DOHH2 (cell line): ENCODE data around the gene WDR76.
A peak's percentile ranks its signal among the peaks of the same experiment; 100 is the strongest.

Experiments used
- H3F3A ChIP-seq: fragments of 200-600 bp; sonication (generic), shearing (Covaris generic); 2 replicates; pipeline ENCODE4 v1.6.0; 2016; ENCODE audit warnings: antibody characterized with exemption, mild to moderate bottlenecking; ENCODE audit not compliant: control insufficient read depth, insufficient read depth
- H3K27ac ChIP-seq: fragments of 200-600 bp; sonication (generic); 2 replicates; pipeline ENCODE4 v1.5.1; 2014; ENCODE audit warnings: low read depth, mild to moderate bottlenecking, low read length, moderate library complexity
- H3K27me3 ChIP-seq: fragments of 200-600 bp; sonication (generic); 2 replicates; pipeline ENCODE4 v1.6.1; 2014; ENCODE audit warnings: mild to moderate bottlenecking, low read length, mixed read lengths; ENCODE audit not compliant: control insufficient read depth
- H3K36me3 ChIP-seq: fragments of 200-600 bp; sonication (generic); 2 replicates; pipeline ENCODE4 v1.6.1; 2014; ENCODE audit warnings: mild to moderate bottlenecking, low read length, moderate library complexity, mixed read lengths; ENCODE audit not compliant: control insufficient read depth
- H3K4me1 ChIP-seq: fragments of 200-600 bp; sonication (generic); 2 replicates; pipeline ENCODE4 v1.6.1; 2014; ENCODE audit warnings: mild to moderate bottlenecking, low read length, mixed read lengths; ENCODE audit not compliant: control insufficient read depth
- H3K4me2 ChIP-seq: fragments of 200-600 bp; sonication (generic); 2 replicates; pipeline ENCODE4 v1.6.0; 2014; ENCODE audit warnings: mild to moderate bottlenecking, low read length, moderate library complexity
- H3K4me3 ChIP-seq: fragments of 200-600 bp; sonication (generic); 2 replicates; pipeline ENCODE4 v1.5.1; 2014; ENCODE audit warnings: mild to moderate bottlenecking, low read length, mixed read lengths
- H3K79me2 ChIP-seq: fragments of 200-600 bp; sonication (generic); 2 replicates; pipeline ENCODE4 v1.6.1; 2014; ENCODE audit warnings: mild to moderate bottlenecking, low read length, mixed read lengths; ENCODE audit not compliant: control insufficient read depth
- H3K9me2 ChIP-seq: fragments of 200-600 bp; sonication (generic); replicated peaks from 2 replicates; pipeline ENCODE4 v1.6.1; 2014; ENCODE audit warnings: mild to moderate bottlenecking, low read length, mixed read lengths; ENCODE audit not compliant: control insufficient read depth
- H3K9me3 ChIP-seq: fragments of 200-600 bp; sonication (generic); 2 replicates; pipeline ENCODE4 v1.6.1; 2014; ENCODE audit warnings: antibody characterized with exemption, low read length, mixed read lengths; ENCODE audit not compliant: control insufficient read depth, insufficient read depth
- H4K20me1 ChIP-seq: fragments of 200-600 bp; sonication (generic); 2 replicates; pipeline ENCODE4 v1.6.0; 2014; ENCODE audit warnings: low read depth, mild to moderate bottlenecking, antibody characterized with exemption, low read length, moderate library complexity; ENCODE audit not compliant: control insufficient read depth, insufficient read depth
- EZH2phosphoT487 ChIP-seq: fragments of 200-600 bp; sonication (generic); IDR thresholded peaks from 2 replicates; pipeline ENCODE4 v1.6.1; 2017; ENCODE audit warnings: borderline replicate concordance, mild to moderate bottlenecking, antibody characterized with exemption, low read length, moderate library complexity, mixed read lengths
- TF ChIP-seq, protein P1 (sequence below): fragments of 200-600 bp; sonication (generic); IDR thresholded peaks from one replicate; pipeline ENCODE4 v1.5.1; 2014; ENCODE audit warnings: antibody characterized with exemption, mild to moderate bottlenecking, low read depth, low read length; ENCODE audit not compliant: poor library complexity, severe bottlenecking

Gene WDR76

GRCh38 chr15:43880406-43881194, 53.8 kb downstream of the WDR76 start:
- TF ChIP-seq, protein P1, sequence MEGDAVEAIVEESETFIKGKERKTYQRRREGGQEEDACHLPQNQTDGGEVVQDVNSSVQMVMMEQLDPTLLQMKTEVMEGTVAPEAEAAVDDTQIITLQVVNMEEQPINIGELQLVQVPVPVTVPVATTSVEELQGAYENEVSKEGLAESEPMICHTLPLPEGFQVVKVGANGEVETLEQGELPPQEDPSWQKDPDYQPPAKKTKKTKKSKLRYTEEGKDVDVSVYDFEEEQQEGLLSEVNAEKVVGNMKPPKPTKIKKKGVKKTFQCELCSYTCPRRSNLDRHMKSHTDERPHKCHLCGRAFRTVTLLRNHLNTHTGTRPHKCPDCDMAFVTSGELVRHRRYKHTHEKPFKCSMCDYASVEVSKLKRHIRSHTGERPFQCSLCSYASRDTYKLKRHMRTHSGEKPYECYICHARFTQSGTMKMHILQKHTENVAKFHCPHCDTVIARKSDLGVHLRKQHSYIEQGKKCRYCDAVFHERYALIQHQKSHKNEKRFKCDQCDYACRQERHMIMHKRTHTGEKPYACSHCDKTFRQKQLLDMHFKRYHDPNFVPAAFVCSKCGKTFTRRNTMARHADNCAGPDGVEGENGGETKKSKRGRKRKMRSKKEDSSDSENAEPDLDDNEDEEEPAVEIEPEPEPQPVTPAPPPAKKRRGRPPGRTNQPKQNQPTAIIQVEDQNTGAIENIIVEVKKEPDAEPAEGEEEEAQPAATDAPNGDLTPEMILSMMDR: no peak
- TF ChIP-seq EZH2phosphoT487: no peak
- peaks cover 39% of the 10 kb centered on the region for H3F3A ChIP-seq
- no peak overlapping the region for H3K4me2 ChIP-seq
- no peaks in the 10 kb centered on the region for H3K27me3 ChIP-seq
- H3K9me3 ChIP-seq: no peaks in the 10 kb centered on the region
- no peak overlapping the region for H3K4me3 ChIP-seq
- no peak overlapping the region for H3K27ac ChIP-seq
- peaks cover 95% of the 10 kb centered on the region for H3K36me3 ChIP-seq
- no peaks in the 10 kb centered on the region for H3K79me2 ChIP-seq
- no peaks in the 10 kb centered on the region for H3K9me2 ChIP-seq
- H4K20me1 ChIP-seq: peaks cover 14% of the 10 kb centered on the region; the same call in 1 of the 2 replicates
- no peaks in the 10 kb centered on the region for H3K4me1 ChIP-seq

DNA sequence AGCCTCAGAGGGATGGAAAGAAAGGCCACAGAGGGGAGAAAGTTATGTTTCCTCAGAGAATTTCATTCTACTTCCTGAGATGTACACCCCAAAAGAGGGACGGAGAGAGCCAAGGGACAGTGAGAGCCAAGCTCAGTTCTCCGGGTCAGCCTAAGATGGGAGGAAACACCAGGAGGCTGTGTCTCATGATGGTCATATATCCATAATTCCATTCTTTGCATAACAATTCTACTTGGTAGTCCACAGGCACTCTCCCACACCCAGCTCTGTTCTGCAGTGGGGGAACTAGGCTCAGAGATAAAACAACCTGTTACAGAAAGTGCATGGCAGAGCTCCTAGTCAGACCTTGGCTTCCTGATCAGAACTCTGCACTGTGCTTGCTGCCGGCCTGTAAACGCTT, 54.4 kb downstream of the WDR76 start:
- H3F3A ChIP-seq: peaks cover 46% of the 10 kb centered on the region
- H3K4me1 ChIP-seq: no peaks in the 10 kb centered on the region
- TF ChIP-seq, protein P1: no peak
- no peak for TF ChIP-seq EZH2phosphoT487
- H3K4me3 ChIP-seq: no peak overlapping the region
- no peaks in the 10 kb centered on the region for H3K9me3 ChIP-seq
- no peaks in the 10 kb centered on the region for H3K79me2 ChIP-seq
- no peak overlapping the region for H3K4me2 ChIP-seq
- no peaks in the 10 kb centered on the region for H3K27me3 ChIP-seq
- no peak overlapping the region for H3K27ac ChIP-seq
- no peaks in the 10 kb centered on the region for H3K9me2 ChIP-seq
- H4K20me1 ChIP-seq: peaks cover 14% of the 10 kb centered on the region; the same call in 1 of the 2 replicates
- H3K36me3 ChIP-seq: peaks cover 90% of the 10 kb centered on the region

DNA sequence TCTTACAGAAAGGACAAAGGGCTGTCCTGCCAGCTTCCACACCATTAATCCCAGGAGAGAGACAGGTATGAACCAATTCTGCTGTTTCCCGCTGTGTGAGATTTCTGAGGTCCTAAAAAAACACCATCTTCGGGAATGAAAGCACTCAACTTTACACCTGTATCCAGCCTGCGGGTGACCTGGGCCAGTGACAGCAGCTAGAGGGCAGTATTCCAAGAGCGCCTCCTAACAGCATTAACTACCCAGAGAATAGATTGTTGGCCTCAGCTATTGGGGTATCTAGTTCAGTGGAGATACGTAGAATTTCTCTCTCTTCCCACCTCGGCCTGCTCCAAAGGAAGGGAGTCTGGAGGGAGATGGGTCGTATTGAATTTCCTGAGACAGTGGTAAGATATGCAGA, 55.1 kb downstream of the WDR76 start:
- TF ChIP-seq, protein P1: peak; percentile 78
- TF ChIP-seq EZH2phosphoT487: no peak
- no peaks in the 10 kb centered on the region for H3K27me3 ChIP-seq
- no peak overlapping the region for H3K4me2 ChIP-seq
- H3K4me3 ChIP-seq: no peak overlapping the region
- no peaks in the 10 kb centered on the region for H3K9me3 ChIP-seq
- H4K20me1 ChIP-seq: peaks cover 14% of the 10 kb centered on the region; the same call in 1 of the 2 replicates
- H3F3A ChIP-seq: peaks cover 47% of the 10 kb centered on the region
- H3K79me2 ChIP-seq: no peaks in the 10 kb centered on the region
- no peaks in the 10 kb centered on the region for H3K9me2 ChIP-seq
- H3K36me3 ChIP-seq: peaks cover 83% of the 10 kb centered on the region
- H3K4me1 ChIP-seq: no peaks in the 10 kb centered on the region
- H3K27ac ChIP-seq: no peak overlapping the region
